ENCODE measurements around the gene ZNF138.

The ZNF138 gene

GRCh38 chr7:64874114-64874513, 79.9 kb downstream of the ZNF138 start:
- ChIA-PET POLR2A (no interaction called here), CTCF (no interaction called here)
- TF ChIP-seq CTCF (IDR thresholded peaks at IDR 0.05; ENCODE audit: control extremely low read depth, extremely low read depth, low read depth, missing control alignments), result no peak
- no peak for DNase-seq (ENCODE audit: extremely low spot score)

- TF ChIP-seq CTCF (IDR thresholded peaks at IDR 0.05; ENCODE audit: control extremely low read depth, extremely low read depth, low read depth, missing control alignments), result no peak
- DNase-seq (ENCODE audit: extremely low spot score), result peak; percentile 10
- ChIA-PET POLR2A (no interaction called here), CTCF (no interaction called here)
Measured at GRCh38 chr7:64874562-64875250, 80.5 kb downstream of the ZNF138 start.

- POLR2A ChIA-PET, result no interaction called here
- CTCF ChIA-PET, result no interaction called here
- TF ChIP-seq CTCF (IDR thresholded peaks at IDR 0.05; ENCODE audit: control extremely low read depth, extremely low read depth, low read depth, missing control alignments), result no peak
- DNase-seq (ENCODE audit: extremely low spot score), result no peak
Measured at GRCh38 chr7:64875258-64875657, 81.0 kb downstream of the ZNF138 start.

- no peak for DNase-seq (ENCODE audit: extremely low spot score)
- CTCF ChIA-PET, result no interaction called here
- TF ChIP-seq CTCF (IDR thresholded peaks at IDR 0.05; ENCODE audit: control extremely low read depth, extremely low read depth, low read depth, missing control alignments), result no peak
- POLR2A ChIA-PET, result no interaction called here
Measured at GRCh38 chr7:64875658-64876406, 81.6 kb downstream of the ZNF138 start.

GRCh38 chr7:64876792-64877713, 82.8 kb downstream of the ZNF138 start:
- DNase-seq (ENCODE audit: extremely low spot score), result peak; percentile 27
- POLR2A ChIA-PET, result no interaction called here
- CTCF ChIA-PET, result no interaction called here

More at GRCh38 chr7:64876792-64877713, 82.8 kb downstream of the ZNF138 start:
- no peak for TF ChIP-seq CTCF (IDR thresholded peaks at IDR 0.05; ENCODE audit: control extremely low read depth, extremely low read depth, low read depth, missing control alignments)
